ENCODE measurements around the gene CHIT1.

- TF ChIP-seq CTCF (IDR thresholded peaks at IDR 0.05) (no peak), SIN3A (IDR thresholded peaks at IDR 0.05; ENCODE audit: borderline replicate concordance, insufficient read depth, low read depth, low read length) (no peak), POLR2AphosphoS5 (IDR thresholded peaks at IDR 0.05; ENCODE audit: low read depth, low read length) (no peak)
- TF ChIP-seq, protein P1, sequence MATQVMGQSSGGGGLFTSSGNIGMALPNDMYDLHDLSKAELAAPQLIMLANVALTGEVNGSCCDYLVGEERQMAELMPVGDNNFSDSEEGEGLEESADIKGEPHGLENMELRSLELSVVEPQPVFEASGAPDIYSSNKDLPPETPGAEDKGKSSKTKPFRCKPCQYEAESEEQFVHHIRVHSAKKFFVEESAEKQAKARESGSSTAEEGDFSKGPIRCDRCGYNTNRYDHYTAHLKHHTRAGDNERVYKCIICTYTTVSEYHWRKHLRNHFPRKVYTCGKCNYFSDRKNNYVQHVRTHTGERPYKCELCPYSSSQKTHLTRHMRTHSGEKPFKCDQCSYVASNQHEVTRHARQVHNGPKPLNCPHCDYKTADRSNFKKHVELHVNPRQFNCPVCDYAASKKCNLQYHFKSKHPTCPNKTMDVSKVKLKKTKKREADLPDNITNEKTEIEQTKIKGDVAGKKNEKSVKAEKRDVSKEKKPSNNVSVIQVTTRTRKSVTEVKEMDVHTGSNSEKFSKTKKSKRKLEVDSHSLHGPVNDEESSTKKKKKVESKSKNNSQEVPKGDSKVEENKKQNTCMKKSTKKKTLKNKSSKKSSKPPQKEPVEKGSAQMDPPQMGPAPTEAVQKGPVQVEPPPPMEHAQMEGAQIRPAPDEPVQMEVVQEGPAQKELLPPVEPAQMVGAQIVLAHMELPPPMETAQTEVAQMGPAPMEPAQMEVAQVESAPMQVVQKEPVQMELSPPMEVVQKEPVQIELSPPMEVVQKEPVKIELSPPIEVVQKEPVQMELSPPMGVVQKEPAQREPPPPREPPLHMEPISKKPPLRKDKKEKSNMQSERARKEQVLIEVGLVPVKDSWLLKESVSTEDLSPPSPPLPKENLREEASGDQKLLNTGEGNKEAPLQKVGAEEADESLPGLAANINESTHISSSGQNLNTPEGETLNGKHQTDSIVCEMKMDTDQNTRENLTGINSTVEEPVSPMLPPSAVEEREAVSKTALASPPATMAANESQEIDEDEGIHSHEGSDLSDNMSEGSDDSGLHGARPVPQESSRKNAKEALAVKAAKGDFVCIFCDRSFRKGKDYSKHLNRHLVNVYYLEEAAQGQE (IDR thresholded peaks at IDR 0.05; ENCODE audit: insufficient read depth in 1 of 2, low read depth in 2 of 2, low read length in 1 of 2), result no peak
Observed at GRCh38 chr1:203170625-203171330, 58.7 kb downstream of the CHIT1 start.

Data from Panc1 (cell line).